ENCODE data around the gene NKTR. TPM values are rescaled to one million over a fixed set of nuclear protein-coding genes. Genes with fewer than 3 reads are reported as not detected.

Gene NKTR
- total and polyA plus RNA-seq, 2 of the 13 experiments (the other 11 are each of a cell fraction or from before 2014, with no cell fraction given), result 41.3 to 59.6 TPM

DNA sequence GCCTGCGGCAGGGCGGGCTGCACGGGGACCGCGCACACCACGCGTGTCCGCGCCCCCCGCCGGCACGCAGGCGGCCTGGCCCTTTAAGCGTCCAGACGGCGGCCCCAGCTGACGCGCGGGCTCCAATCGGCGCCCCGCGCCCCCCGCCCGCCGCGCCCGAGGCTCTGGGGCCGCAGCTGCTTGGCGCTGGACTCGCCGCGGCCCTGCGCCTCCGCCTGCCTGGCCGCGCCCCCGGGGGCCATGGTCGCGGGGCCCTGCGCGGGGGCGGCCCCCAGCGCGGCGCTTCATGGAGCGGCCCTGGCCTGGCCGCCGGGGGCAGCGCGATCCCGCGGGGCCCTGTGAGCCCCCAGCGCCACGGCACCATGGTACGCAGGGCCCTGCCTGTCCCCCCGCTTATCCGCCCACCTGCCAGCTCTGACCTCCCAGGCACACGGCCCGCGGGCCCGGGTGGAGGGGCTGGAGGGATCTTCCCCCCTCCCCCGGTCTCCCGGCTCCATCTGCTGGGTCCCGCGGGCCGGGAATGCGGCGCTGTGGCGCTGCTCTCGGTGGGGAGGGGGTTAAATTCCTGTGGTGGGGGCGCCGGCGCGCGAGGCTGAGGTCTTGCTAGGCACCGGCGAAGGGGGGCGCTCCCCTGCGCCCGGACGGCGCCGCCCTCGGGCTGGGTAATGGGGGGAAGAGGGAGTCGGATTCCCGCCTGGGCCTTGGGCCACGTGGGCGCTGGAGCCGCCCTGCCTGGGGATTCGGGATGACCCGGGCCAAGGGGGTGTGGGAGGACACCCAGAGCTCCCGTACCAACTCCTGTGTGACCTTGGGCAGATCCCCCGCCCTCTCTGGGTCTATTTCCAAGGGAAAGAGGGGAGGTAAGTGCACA, 54.1 kb downstream of the NKTR start (continued):
- TF ChIP-seq, protein P1, sequence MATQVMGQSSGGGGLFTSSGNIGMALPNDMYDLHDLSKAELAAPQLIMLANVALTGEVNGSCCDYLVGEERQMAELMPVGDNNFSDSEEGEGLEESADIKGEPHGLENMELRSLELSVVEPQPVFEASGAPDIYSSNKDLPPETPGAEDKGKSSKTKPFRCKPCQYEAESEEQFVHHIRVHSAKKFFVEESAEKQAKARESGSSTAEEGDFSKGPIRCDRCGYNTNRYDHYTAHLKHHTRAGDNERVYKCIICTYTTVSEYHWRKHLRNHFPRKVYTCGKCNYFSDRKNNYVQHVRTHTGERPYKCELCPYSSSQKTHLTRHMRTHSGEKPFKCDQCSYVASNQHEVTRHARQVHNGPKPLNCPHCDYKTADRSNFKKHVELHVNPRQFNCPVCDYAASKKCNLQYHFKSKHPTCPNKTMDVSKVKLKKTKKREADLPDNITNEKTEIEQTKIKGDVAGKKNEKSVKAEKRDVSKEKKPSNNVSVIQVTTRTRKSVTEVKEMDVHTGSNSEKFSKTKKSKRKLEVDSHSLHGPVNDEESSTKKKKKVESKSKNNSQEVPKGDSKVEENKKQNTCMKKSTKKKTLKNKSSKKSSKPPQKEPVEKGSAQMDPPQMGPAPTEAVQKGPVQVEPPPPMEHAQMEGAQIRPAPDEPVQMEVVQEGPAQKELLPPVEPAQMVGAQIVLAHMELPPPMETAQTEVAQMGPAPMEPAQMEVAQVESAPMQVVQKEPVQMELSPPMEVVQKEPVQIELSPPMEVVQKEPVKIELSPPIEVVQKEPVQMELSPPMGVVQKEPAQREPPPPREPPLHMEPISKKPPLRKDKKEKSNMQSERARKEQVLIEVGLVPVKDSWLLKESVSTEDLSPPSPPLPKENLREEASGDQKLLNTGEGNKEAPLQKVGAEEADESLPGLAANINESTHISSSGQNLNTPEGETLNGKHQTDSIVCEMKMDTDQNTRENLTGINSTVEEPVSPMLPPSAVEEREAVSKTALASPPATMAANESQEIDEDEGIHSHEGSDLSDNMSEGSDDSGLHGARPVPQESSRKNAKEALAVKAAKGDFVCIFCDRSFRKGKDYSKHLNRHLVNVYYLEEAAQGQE (IDR thresholded peaks at IDR 0.05; ENCODE audit: borderline replicate concordance in 1 of 2, low read depth in 1 of 2, low read length in 2 of 2), result no peak
- no peak for TF ChIP-seq ZNF496 (CRISPR knock-in tag; IDR thresholded peaks at IDR 0.05; ENCODE audit: insufficient replicate concordance)
- TF ChIP-seq CCDC6 (CRISPR knock-in tag; IDR thresholded peaks at IDR 0.05), result no peak
- TF ChIP-seq GATAD2A (CRISPR knock-in tag; IDR thresholded peaks at IDR 0.05), result no peak
- no peak for TF ChIP-seq BRD4 (CRISPR knock-in tag; IDR thresholded peaks at IDR 0.05)
- TF ChIP-seq ZNF264 (CRISPR knock-in tag; IDR thresholded peaks at IDR 0.05), result no peak
- TF ChIP-seq PAWR (CRISPR knock-in tag; IDR thresholded peaks at IDR 0.05; ENCODE audit: borderline replicate concordance), result no peak
- TF ChIP-seq CBX2 (IDR thresholded peaks at IDR 0.05; ENCODE audit: low read depth, low read length), result no peak
- TF ChIP-seq CBX2 (CRISPR knock-in tag; IDR thresholded peaks at IDR 0.05; ENCODE audit: low read depth), result no peak
- TF ChIP-seq, protein P2, sequence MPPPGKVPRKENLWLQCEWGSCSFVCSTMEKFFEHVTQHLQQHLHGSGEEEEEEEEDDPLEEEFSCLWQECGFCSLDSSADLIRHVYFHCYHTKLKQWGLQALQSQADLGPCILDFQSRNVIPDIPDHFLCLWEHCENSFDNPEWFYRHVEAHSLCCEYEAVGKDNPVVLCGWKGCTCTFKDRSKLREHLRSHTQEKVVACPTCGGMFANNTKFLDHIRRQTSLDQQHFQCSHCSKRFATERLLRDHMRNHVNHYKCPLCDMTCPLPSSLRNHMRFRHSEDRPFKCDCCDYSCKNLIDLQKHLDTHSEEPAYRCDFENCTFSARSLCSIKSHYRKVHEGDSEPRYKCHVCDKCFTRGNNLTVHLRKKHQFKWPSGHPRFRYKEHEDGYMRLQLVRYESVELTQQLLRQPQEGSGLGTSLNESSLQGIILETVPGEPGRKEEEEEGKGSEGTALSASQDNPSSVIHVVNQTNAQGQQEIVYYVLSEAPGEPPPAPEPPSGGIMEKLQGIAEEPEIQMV (CRISPR knock-in tag; IDR thresholded peaks at IDR 0.05; ENCODE audit: low read depth), result no peak
- no peak for TF ChIP-seq ZNF12 (CRISPR knock-in tag; IDR thresholded peaks at IDR 0.05)
- TF ChIP-seq, protein P3, sequence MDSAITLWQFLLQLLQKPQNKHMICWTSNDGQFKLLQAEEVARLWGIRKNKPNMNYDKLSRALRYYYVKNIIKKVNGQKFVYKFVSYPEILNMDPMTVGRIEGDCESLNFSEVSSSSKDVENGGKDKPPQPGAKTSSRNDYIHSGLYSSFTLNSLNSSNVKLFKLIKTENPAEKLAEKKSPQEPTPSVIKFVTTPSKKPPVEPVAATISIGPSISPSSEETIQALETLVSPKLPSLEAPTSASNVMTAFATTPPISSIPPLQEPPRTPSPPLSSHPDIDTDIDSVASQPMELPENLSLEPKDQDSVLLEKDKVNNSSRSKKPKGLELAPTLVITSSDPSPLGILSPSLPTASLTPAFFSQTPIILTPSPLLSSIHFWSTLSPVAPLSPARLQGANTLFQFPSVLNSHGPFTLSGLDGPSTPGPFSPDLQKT (CRISPR knock-in tag; IDR thresholded peaks at IDR 0.05; ENCODE audit: borderline replicate concordance), result no peak
- TF ChIP-seq ZNF749 (CRISPR knock-in tag; IDR thresholded peaks at IDR 0.05; ENCODE audit: borderline replicate concordance), result no peak
- no peak for TF ChIP-seq EZH2 (conservative IDR thresholded peaks at IDR 0.05; ENCODE audit: low read depth, low read length)
- TF ChIP-seq PHF8 (CRISPR knock-in tag; IDR thresholded peaks at IDR 0.05), result peak; percentile 66
- TF ChIP-seq, protein P4, sequence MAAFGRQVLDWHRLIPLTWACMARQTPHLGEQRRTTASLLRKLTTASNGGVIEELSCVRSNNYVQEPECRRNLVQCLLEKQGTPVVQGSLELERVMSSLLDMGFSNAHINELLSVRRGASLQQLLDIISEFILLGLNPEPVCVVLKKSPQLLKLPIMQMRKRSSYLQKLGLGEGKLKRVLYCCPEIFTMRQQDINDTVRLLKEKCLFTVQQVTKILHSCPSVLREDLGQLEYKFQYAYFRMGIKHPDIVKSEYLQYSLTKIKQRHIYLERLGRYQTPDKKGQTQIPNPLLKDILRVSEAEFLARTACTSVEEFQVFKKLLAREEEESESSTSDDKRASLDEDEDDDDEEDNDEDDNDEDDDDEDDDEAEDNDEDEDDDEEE (CRISPR knock-in tag; IDR thresholded peaks at IDR 0.05), result no peak
- no peak for TF ChIP-seq GABPA (IDR thresholded peaks at IDR 0.05; ENCODE audit: low read depth, low read length)
- no peak for TF ChIP-seq GABPA (CRISPR knock-in tag; IDR thresholded peaks at IDR 0.05; ENCODE audit: low read depth)
- TF ChIP-seq ZNF616 (CRISPR knock-in tag; IDR thresholded peaks at IDR 0.05; ENCODE audit: low read depth), result no peak; the same call in none of the 2 replicates
- TF ChIP-seq MAFG (CRISPR knock-in tag; IDR thresholded peaks at IDR 0.05), result no peak
- no peak for TF ChIP-seq NPAS2 (CRISPR knock-in tag; IDR thresholded peaks at IDR 0.05; ENCODE audit: borderline replicate concordance)
- no peak for TF ChIP-seq ZNF441 (CRISPR knock-in tag; IDR thresholded peaks at IDR 0.05; ENCODE audit: borderline replicate concordance)
- TF ChIP-seq ZBTB3 (CRISPR knock-in tag; IDR thresholded peaks at IDR 0.05; ENCODE audit: borderline replicate concordance, low read depth), result no peak
- no peak for TF ChIP-seq SUZ12 (IDR thresholded peaks at IDR 0.05; ENCODE audit: low read depth, low read length)
